ENCODE results near the gene IRX5. TPM values are rescaled to one million over a fixed set of nuclear protein-coding genes. Genes with fewer than 3 reads are reported as not detected.

IRX5 gene
- total and polyA plus RNA-seq, 4 donors, result not detected

- 72% methylated on average over 4 of the region's 4 CpGs for WGBS
These were observed 39.3 kb upstream of the IRX5 start for GRCh38 chr16:54891346-54891745.

More at GRCh38 chr16:54891346-54891745, 39.3 kb upstream of the IRX5 start:
- Histone ChIP-seq H3K9me3 (ENCODE audit: control insufficient read depth in 4 of 4, low read length in 3 of 4) (peaks cover 0 to 5% (median 0%) of the 10 kb centered on the region in 4 donors), H3K36me3 (ENCODE audit: control insufficient read depth in 4 of 4, insufficient read depth in 3 of 4, low read depth in 1 of 4, low read length in 3 of 4) (no peaks in the 10 kb centered on the region), H3K9ac (ENCODE audit: low read depth in 1 of 2, low read length in 2 of 2) (no peak overlapping the region), H3K4me1 (ENCODE audit: control insufficient read depth in 4 of 4, insufficient read depth in 4 of 4, low read length in 3 of 4) (no peaks in the 10 kb centered on the region), H3K27ac (ENCODE audit: low read depth in 1 of 2, low read length in 2 of 2) (no peak overlapping the region), H3K4me3 (ENCODE audit: low read depth in 1 of 3, low read length in 3 of 3) (no peak overlapping the region), H3K27me3 (ENCODE audit: control insufficient read depth in 4 of 4, insufficient read depth in 4 of 4, low read length in 3 of 4) (peaks cover 0 to 3% (median 0%) of the 10 kb centered on the region in 4 donors)
- no peak for DNase-seq (ENCODE audit: low spot score)
- TF ChIP-seq NR2F2 (IDR thresholded peaks at IDR 0.05) (no peak), TAF1 (conservative IDR thresholded peaks at IDR 0.05) (no peak), SP1 (IDR thresholded peaks at IDR 0.05) (no peak), RXRA (IDR thresholded peaks at IDR 0.05) (no peak), YY1 (IDR thresholded peaks at IDR 0.05) (no peak), CTCF (IDR thresholded peaks at IDR 0.05; ENCODE audit: low read depth, low read length, missing input control) (no peak), HNF4A (conservative IDR thresholded peaks at IDR 0.05) (no peak), JUND (IDR thresholded peaks at IDR 0.05) (no peak), ATF3 (IDR thresholded peaks at IDR 0.05) (no peak), EGR1 (IDR thresholded peaks at IDR 0.05; ENCODE audit: low read depth in 2 of 2) (no peak), FOXA1 (IDR thresholded peaks at IDR 0.05) (no peak), MAX (IDR thresholded peaks at IDR 0.05) (no peak), REST (IDR thresholded peaks at IDR 0.05) (no peak), ZBTB33 (IDR thresholded peaks at IDR 0.05) (no peak)

Measured in liver (tissue), 9 donors.